Activated naive CD4-positive, alpha-beta T cell treated with Interleukin-2 at 50 U/mL for 16 hours (primary cell): ENCODE data around the gene SLC27A2.
"Not testable (repeated sequence)": the region's sequence is repeated elsewhere in the genome, so short reads cannot be mapped to it uniquely, and the experiment has no call there.

ENCODE experiments used
- DNase-seq: peaks from one replicate; pipeline ENCODE4 v3.0.0-alpha.2; 2020

SLC27A2 gene

GRCh38 chr15:50181969-50182218 lies at the start of gene SLC27A2:
SLC27A2 (plus strand) TSS chr15:50182196; CDS start chr15:50182428, 232 bp downstream.
- DNase-seq: no peak

GRCh38 chr15:50132251-50132984 lies 49.6 kb upstream of the SLC27A2 start:
- not testable (repeated sequence) for DNase-seq

GRCh38 chr15:50134524-50135024 lies 47.4 kb upstream of the SLC27A2 start:
- DNase-seq: no peak

GRCh38 chr15:50135031-50135551 lies 46.9 kb upstream of the SLC27A2 start:
- DNase-seq: peak; percentile 48

- DNase-seq: peak; percentile 48
Observed at GRCh38 chr15:50137330-50137761, 44.6 kb upstream of the SLC27A2 start.

- no peak for DNase-seq
Observed at GRCh38 chr15:50137893-50138292, 44.1 kb upstream of the SLC27A2 start.

- DNase-seq: no peak
Observed at GRCh38 chr15:50138391-50138790, 43.6 kb upstream of the SLC27A2 start.

- DNase-seq: no peak
Observed at GRCh38 chr15:50140098-50140497, 41.9 kb upstream of the SLC27A2 start.

- DNase-seq: no peak
Observed at GRCh38 chr15:50140983-50141382, 41.0 kb upstream of the SLC27A2 start.

GRCh38 chr15:50141856-50142255 lies 40.1 kb upstream of the SLC27A2 start:
- DNase-seq: no peak

- no peak for DNase-seq
Observed at GRCh38 chr15:50143255-50143860, 38.6 kb upstream of the SLC27A2 start.

- no peak for DNase-seq
Observed at GRCh38 chr15:50144341-50145120, 37.5 kb upstream of the SLC27A2 start.

GRCh38 chr15:50145451-50145872 lies 36.5 kb upstream of the SLC27A2 start:
- no peak for DNase-seq

GRCh38 chr15:50146632-50147031 lies 35.4 kb upstream of the SLC27A2 start:
- DNase-seq: no peak

GRCh38 chr15:50148362-50148963 lies 33.5 kb upstream of the SLC27A2 start:
- DNase-seq: no peak

- DNase-seq: no peak
Observed at GRCh38 chr15:50149090-50149489, 32.9 kb upstream of the SLC27A2 start.

GRCh38 chr15:50150349-50150748 lies 31.6 kb upstream of the SLC27A2 start:
- no peak for DNase-seq

GRCh38 chr15:50150851-50151250 lies 31.1 kb upstream of the SLC27A2 start:
- no peak for DNase-seq

GRCh38 chr15:50151476-50151875 lies 30.5 kb upstream of the SLC27A2 start:
- DNase-seq: no peak

- not testable (repeated sequence) for DNase-seq
Observed at GRCh38 chr15:50158236-50158635, 23.8 kb upstream of the SLC27A2 start.

- no peak for DNase-seq
Observed at GRCh38 chr15:50162969-50163718, 18.9 kb upstream of the SLC27A2 start.

GRCh38 chr15:50163719-50164410 lies 18.1 kb upstream of the SLC27A2 start:
- DNase-seq: no peak
